NCI-H1694 (cell line): ENCODE data around the gene DCT.
A peak's percentile ranks its signal among the peaks of the same experiment; 100 is the strongest.
"Not testable (repeated sequence)": the region's sequence is repeated elsewhere in the genome, so short reads cannot be mapped to it uniquely, and the experiment has no call there.

Experiments used
- DNase-seq: peaks from one replicate; lab custom pipeline; 2025; lab: John Stamatoyannopoulos, UW

DCT gene

GRCh38 chr13:94479616-94480015 is at the start of gene DCT:
TSS of gene DCT (minus strand) at chr13:94479682. CDS start at chr13:94479255, 427 bp downstream.
- no peak for DNase-seq

DNA sequence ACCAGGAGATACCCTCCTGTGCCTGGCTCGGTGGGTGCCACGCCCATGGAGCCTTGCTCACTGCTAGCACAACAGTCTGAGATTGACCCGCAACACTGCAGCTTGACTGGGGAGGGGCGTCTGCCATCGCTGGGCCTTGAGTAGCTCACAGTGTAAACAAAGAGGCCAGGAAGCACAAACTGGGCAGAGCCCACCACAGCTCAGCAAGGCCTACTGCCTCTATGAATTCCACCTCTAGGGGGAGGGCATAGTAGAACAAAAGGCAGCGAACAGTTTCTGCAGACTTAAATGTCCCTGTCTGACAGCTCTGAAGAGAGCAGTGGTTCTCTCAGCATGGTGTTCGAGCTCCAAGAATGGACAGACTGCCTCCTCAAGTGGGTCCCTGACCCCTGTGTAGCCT is 47.5 kb upstream of the DCT start:
- DNase-seq, result not testable (repeated sequence)

DNA sequence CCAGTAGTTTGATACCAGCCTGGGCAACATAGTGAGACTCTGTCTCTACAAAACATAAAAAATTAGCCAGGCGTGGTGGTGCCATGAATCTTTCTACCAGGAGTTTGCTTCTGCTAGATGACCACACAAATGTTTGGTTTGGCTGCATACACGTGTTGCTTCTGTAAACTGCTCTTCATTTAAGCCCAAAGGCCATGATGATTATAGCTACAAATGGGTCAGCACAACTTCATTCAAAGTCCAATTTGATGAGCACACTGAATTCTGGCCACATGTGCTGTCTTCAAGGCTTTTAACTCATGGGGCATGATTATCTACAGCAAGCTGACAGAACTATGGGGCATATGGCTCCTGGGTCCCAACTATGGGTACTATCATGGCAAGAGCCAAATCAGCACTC is 46.3 kb upstream of the DCT start:
- DNase-seq, result no peak

GRCh38 chr13:94524407-94524806 is 44.9 kb upstream of the DCT start:
- DNase-seq, result no peak

- no peak for DNase-seq
Observed at GRCh38 chr13:94520001-94520400, 40.5 kb upstream of the DCT start.

DNA sequence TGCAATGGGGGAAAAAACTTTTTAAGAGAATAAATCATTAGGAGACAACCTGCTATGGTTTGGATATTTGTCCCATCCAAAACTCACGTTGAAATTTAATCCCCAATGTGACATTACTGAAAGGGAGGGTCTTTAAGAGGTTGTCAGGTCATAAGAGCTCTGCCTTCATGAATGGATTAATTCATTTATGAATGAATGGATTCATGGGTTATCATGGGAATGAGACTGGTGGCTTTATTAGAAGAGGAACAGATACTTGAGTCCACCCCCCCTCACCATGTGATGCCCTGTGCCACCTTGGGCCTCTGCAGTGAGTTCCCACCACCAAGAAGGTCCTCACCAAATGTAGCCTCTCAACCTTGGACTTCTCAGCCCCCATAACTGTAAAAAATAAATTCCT is 37.0 kb upstream of the DCT start:
- no peak for DNase-seq

GRCh38 chr13:94515911-94516310 is 36.4 kb upstream of the DCT start:
- DNase-seq, result no peak

DNA sequence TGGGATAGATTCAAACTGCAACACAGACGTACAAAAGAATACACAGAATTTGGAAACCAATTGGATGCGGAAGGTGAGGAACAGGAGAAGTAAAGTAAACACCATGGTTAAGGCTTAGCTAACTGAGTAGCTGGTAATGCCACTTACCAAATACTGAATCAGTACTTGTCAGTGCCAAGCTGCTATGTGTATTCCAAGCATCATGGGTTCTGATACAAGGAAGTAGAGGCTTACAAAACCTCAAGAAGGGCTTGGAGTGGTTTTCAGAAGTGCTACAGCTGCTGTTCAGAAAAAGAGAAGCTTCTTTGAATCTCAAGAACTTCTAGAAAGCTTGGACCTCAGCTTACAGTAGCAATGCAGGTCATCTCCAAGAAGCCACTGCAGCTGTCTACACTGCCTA is 35.9 kb upstream of the DCT start:
- no peak for DNase-seq

GRCh38 chr13:94513026-94513425 is 33.5 kb upstream of the DCT start:
- DNase-seq, result no peak

- no peak for DNase-seq
Observed at GRCh38 chr13:94505730-94506129, 26.2 kb upstream of the DCT start.

DNA sequence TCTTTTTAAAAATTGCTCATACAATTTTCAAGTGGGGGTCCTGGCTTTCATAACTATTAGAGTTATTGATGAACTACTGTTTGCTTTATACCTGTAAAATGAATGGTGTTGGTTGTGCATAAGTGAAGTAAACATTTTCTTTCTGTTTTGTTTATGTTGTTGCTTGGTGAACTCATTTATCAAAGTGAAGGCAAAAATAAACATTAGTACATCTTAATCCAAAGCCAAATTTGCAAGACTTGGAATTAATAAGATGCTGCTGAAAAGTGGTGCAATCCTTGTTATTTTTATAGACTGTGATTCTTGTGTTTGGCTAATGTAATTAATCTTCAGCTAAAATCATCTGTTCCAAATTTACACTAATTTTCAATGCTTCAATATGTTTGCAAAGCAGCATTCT is 24.4 kb upstream of the DCT start:
- DNase-seq, result no peak

GRCh38 chr13:94498831-94499230 is 19.3 kb upstream of the DCT start:
- DNase-seq, result not testable (repeated sequence)

GRCh38 chr13:94495806-94496205 is 16.3 kb upstream of the DCT start:
- no peak for DNase-seq

DNA sequence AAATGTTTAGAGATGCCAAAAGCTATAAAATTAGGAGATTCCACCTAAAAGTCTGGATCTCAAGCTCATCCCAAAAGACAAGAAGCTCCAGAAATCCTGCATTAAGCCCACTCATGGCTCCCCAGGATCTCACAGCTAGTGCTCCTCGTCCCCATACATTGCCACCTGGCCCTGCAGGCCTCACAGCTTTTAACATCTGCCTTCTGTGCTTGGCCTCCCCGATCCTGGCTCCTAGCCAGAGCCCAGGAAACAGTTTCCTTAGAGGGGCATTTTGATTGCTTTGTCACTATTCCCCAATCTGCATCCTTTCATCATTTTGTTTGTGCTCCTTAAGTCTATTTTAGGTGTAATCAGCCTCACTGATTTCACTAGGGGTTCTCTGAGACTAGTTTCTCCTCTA is 14.5 kb upstream of the DCT start:
- DNase-seq, result peak; percentile 41

DNA sequence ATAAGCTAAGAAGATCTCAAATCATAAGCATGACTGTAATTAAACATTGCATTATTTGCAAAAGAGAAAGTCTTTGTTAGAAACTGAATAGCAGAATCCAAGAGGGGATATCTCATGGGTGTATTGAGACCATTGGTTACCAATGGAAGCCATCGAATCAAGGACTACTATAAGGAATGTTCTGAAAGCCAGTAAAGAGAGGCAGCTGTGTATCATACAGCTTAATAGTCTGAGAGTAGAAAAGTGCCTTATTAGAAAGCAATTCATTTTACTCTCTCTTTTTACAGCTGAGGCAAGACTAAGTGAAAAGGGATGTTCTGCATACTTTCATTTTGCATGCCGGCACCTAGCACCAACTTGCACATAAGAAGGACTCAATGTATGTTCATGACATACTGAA is 7.6 kb upstream of the DCT start:
- no peak for DNase-seq

DNA sequence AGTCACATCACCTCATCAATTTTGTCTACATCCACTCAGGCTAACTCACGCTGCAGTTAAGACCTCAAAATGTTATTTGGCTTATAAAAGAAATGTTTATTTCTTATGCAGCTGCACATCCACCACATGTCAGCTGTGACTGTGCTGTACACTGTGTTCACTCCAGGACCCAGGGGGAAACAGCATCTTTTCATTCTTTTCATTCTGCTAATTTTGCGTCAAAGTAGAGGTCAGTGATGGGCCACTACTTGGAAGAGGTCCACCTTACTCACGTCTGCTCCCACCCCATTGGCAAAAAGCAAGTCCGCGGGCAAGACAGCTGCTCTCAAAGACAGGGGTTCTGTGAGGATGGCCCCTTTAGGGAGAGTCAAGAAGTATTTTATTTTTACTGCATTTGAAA is 4.5 kb upstream of the DCT start:
- DNase-seq, result no peak

DNA sequence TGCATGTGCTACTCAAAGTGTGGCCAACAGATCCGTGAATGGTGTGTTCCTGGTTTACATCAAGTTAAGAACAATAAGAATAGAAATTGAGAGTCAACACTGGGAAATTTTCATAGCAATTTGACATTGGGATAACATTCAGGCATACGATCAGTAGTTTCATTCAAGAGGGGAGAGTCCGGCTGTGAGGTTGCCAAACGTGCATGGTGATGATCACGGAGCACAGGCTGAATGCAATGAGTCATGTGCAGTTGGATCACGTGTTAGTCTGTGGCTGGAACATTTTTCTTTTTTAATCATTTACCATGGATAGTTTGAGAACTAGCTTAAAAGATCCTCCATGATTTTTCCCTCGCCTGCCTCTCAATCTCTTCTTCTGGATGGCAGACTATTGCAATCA is 2.5 kb upstream of the DCT start:
- no peak for DNase-seq

GRCh38 chr13:94480672-94481145 is 1.2 kb upstream of the DCT start:
- peak; percentile 73 for DNase-seq

DNA sequence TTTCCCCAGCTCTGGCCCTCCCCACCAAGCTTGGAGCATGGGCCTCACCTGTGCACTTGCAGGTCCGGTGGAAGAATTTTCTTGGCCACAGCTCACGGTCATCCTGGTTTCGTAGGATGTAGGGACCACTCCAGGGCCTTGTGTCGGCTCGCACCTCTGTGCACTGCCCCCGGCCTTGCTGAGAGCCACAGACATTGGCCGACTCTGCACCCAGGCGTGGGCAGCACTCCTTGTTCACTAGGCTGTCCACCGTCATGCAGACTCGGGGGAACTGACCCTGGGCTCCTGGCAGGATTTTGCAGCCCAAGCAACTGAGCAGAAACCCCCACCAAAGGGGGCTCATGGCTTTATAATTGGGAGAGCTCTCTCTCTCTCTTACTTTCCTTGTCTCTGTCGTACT is 569 bp downstream of the DCT start:
- no peak for DNase-seq

DNA sequence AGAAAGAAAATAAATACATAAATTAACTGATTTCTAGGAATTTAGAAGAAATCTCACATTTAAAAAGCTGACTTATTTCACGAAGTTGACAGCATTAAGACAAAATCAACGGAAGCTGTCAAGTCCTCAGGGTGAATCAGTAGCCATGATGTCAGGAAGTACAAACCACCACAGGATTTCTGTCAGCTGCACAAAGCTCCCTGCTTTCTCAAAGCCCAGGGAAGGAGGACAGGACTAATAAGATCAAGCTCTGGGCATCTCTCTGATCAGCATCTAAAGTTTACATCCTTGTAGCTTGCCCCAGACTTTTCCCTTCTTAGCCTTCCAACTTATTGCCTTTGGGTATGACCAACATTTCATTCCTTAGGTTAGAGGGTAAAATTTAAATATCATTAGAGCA is 9.4 kb downstream of the DCT start:
- DNase-seq, result no peak

DNA sequence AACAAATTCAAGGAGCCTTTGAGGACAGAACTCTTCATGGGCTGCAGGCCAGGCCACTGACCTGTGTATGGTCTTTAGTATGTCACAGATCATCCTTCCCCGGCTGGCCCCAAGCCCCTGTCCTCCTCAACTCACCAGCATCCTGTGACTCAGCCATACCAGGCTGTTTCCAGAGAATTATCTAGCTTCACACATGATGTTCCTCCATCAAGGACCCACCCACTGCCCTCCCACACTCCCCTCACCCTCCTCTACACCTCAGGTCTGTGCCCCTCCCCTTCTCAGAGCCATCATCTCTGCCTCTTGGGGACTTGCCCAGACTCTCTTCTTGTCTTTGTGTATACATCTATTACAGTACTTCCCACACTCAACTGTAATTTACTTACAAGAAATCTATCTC is 14.7 kb downstream of the DCT start:
- DNase-seq, result no peak

DNA sequence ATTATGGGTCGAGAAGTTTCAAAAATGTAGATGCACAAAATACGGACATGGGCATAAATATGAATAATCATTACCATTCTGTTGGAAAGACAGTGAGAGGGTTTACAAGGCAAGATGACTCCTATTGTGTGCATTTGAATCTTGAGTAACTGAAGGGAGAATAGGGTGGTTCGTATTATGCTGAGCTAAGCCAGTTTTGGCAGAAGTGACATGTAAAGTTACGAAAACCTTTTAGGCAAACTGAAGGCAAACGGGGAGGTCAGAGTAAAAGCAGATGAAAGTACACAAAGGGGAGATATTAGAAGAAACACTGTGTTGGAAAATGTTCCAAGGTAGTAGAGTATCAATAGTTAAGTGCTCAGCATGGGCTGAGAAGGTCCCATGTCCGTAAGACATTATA is 16.8 kb downstream of the DCT start:
- DNase-seq, result no peak

DNA sequence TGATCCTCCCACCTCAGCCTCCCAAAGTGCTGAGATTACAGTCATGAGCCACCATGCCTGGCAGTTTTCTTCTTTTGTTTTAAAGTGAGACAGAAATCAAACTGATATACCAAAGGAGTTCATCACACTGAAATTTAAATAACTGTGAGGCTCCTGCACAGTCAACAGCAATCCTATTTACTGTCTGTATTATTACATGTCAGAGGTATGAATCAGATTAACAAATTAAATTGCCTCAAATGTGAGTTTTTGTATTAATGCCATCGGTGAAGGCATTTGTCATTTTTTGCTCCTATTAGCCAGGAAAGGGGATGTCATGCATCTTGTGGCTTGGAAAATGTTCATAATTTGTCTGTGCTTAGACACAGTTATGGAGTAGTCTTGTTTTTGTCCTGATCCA is 20.4 kb downstream of the DCT start:
- no peak for DNase-seq

- DNase-seq, result no peak
Observed at GRCh38 chr13:94455414-94455813, 24.1 kb downstream of the DCT start.

GRCh38 chr13:94454906-94455305 is 24.6 kb downstream of the DCT start:
- DNase-seq, result no peak
